C1 segment of cervical spinal cord (tissue), 14 donors: ENCODE results near the gene ANKRD23.
"Not testable (repeated sequence)": the region's sequence is repeated elsewhere in the genome, so short reads cannot be mapped to it uniquely, and the experiment has no call there.

Experiments
- DNase-seq, 14 donors: peaks; one replicate each; lab custom pipeline; 2025; lab: John Stamatoyannopoulos, UW

ANKRD23 gene

GRCh38 chr2:96801005-96801785 lies 42.6 kb downstream of the ANKRD23 start:
- DNase-seq = peak in 10 of 14 donors; percentile 16 to 78 (median 26)

- no peak for DNase-seq
Measured at GRCh38 chr2:96800061-96801004, 43.5 kb downstream of the ANKRD23 start.

- DNase-seq = no peak
Measured at GRCh38 chr2:96799623-96799935, 44.2 kb downstream of the ANKRD23 start.

- DNase-seq = no peak
Measured at GRCh38 chr2:96798733-96799622, 44.8 kb downstream of the ANKRD23 start.

- no peak for DNase-seq
Measured at GRCh38 chr2:96797066-96797625, 46.7 kb downstream of the ANKRD23 start.

GRCh38 chr2:96796497-96796896 lies 47.3 kb downstream of the ANKRD23 start:
- not testable (repeated sequence) for DNase-seq

- no peak for DNase-seq
Measured at GRCh38 chr2:96795076-96795475, 48.7 kb downstream of the ANKRD23 start.

GRCh38 chr2:96792772-96793749 lies 50.8 kb downstream of the ANKRD23 start:
- DNase-seq = no peak

GRCh38 chr2:96789245-96789617 lies 54.6 kb downstream of the ANKRD23 start:
- DNase-seq = no peak

GRCh38 chr2:96788442-96789244 lies 55.2 kb downstream of the ANKRD23 start:
- DNase-seq = peak in 6 of 14 donors; percentile 14 to 80 (median 20)
